Measurements from ENCODE around the gene CACNG5.
"Not testable (repeated sequence)": the region's sequence is repeated elsewhere in the genome, so short reads cannot be mapped to it uniquely, and the experiment has no call there.

Gene CACNG5

DNA sequence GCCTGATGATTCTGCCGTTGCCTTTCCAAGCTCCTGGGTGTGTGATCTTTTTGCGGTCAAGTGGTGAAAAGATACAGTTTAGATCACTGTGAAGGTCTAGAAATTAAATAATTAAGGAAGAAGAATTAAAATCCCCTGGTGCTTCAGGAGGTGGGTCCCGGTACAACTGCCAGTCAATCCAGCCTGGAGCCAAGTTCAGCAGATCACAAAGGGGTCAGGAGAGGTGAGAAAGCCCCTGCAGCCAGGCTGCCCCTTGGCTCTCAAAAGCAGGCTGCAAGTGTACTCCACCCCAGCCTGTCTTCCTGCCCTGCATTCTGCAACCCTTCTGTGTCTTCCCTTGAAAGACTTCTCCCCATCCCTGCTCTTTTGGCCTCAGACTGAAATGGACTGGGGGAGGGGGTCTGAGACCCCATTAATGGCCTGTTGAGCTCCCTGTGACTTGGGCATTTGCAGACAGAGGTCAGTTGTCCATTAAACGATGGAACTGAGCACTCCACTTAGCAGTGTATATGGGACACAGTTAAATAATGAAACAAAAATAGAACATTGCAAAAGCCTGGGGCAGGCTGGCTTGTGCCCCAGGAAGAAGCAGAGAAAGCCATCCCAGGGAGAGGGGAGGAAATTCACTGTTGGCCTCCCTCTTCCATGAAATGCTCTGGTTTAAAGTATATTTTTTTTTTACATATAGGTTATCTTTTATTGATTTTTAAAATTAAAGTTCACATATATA is 15.1 kb downstream of the CACNG5 start:
- no peak for DNase-seq (ENCODE audit: low read depth)

DNA sequence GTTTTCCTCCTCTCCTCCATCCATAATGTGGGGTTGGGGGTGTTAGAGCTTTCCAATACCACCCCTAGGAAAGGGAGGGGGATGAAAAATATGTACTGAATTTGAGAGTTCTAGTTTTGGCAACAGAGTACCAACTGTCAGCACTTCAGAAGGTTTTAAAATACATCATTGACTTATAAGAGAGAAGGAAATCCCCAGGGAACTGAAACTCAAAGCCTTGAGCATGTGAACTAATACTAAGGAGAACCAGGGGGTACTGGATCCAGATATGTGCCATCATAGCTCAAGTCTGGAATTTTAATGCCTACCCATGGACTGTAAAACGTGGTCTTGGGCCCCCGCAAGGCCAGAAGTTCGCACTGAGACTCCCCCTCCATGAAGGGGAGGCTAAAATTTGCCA is 15.8 kb downstream of the CACNG5 start:
- DNase-seq (ENCODE audit: low read depth) = no peak

DNA sequence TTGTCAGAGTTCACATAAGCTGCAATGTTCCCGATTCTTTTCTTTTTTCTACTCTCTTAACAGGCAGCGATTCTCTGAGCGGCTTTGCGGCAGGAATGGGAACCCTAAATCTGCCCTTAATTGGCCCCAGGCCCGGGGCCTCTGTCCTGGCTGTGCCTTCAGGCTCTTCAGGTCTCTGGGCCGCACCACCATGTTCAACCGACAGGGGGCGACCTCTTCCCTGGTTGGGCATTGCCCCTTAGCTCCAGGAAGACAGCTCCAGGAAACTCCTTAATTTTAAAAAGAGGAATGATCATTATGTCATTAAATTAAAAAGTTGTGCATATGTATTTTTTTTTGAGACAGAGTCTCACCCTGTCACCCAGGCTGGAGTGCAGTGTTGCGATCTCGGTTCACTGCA is 20.3 kb downstream of the CACNG5 start:
- DNase-seq (ENCODE audit: low read depth) = peak; percentile 8

DNA sequence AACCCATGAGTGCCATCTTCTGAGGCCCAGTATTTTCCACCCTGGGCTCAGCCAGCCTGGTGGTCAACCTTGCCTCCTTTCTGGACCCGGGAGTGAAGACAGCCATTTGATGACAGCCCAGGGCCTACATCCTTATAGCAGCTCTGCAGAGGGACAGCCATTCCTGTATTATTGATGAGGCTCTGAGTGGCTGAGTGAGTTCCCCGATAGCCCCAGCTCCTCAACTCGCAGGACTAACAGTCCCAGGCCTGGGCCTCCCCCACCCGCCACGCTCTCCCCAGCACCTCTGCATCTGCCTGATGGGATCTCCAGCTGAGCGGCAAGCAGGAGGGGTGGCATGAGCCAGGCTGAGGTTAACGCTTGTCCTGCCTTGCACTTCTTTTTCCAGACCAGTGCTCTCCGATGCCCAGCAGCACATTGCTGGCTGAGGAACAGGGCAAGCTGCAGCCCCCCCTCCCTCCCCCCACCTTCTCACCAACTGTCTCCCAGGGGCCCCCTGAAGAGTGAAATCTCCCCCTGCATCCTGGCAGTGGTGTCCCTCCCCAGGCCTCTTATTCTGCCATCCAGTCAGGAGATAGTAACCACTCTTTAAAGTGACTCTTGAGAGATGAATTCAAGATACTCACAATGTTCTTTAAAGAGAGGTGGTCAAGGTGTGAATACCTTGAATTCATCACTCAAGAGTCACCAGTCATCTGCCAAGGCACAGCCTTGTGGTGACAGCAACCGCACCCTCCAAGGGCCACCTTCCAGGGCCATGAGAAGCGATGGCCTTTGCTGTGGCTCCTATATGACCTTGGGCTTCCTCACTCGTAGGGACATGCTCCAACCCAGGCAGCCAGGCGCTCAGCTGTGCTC is 23.5 kb downstream of the CACNG5 start:
- no peak for DNase-seq (ENCODE audit: low read depth)

DNA sequence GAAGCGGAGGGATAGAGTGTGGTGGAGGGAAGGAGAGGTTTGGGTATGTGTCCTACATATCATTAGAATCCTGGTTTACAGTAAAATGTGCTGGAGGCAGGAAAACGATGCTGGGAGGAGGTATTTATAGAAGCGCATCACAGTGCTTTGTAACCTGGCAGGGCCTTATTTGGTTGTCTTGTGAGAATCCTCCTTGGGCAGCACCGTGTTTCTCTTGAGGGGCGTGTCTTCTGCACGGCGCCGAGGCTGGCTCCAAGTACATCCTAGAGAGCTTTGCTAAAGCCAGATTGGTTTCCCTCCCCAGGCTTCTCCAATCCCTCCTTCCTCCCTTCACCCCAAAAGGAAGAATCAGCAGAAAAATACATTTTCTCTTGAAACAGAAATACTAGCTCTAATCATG is 24.4 kb downstream of the CACNG5 start:
- no peak for DNase-seq (ENCODE audit: low read depth)

DNA sequence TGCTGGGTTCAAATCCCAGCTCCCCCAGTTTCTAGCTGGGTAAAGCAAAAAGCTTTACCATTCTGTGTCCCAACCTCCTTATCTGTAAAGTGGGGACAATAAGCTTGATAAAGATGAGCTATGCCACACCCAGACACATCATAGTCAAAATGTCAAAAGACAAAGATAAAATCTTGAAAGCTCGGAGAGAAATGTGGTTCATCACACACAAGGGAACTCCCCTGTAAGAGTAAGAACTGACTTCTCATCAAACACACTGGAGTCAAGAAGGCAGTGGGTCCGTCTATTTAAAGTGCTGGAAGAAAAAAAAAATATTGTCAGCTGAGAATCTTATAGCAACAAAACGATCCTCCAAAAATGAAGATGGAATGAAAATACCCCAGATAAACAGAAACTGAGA is 25.3 kb downstream of the CACNG5 start:
- DNase-seq (ENCODE audit: low read depth) = no peak

DNA sequence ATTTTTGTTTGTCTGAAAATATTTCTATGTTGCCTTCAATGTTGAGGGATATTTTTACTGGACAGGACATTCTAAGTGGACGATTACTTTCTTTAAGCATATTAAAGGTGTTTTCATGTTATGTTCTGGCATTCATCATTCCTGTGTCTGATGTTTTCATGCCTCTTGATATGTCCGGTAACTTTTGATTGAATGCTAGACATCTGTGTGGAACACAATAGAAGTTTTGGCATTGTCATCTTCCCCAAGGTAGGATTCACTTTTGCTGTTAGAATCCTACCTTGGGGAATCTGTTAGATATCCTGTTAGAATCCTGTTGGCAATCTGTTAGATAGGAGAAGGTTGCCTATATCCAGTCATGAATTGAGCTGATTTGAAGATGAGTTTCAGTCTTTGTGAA is 28.9 kb downstream of the CACNG5 start:
- no peak for DNase-seq (ENCODE audit: low read depth)

DNA sequence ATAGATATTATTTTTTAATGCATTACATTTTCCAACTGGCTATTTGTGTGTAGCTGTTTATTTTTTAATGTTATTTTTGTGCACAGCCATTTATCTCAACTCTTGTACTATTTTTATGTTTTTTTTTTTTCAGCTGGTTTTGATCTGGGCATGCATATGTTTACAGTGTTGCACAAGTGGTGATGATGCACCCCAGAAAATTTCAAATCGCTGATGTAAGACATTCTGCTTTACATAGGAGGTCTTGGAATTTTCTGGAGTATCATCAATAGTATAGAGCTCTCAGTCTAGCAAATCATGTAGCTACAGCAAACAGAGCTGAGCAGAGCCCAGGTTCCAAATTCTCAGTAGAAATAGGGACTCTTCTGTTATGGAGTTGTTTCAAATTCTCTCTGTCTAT is 30.2 kb downstream of the CACNG5 start:
- no peak for DNase-seq (ENCODE audit: low read depth)

DNA sequence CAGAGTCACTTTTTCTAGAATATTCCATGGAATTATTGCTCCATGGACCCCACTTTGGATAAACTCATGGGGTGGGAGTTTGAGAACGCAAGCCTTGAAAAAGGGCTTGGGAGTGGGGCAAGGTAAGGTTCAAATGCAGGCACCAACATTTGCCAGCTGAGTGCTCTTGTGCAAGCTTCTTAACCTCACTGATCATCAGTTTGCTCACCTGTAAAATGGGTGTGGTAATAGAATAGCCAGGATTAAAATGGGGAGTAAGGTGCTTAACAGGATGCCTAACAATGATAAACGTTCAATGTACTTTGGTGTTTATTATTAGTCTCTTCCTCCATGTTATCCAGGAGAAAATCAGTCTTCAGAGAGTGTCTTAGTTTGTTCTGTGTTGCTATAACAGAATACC is 39.0 kb downstream of the CACNG5 start:
- DNase-seq (ENCODE audit: low read depth) = no peak

DNA sequence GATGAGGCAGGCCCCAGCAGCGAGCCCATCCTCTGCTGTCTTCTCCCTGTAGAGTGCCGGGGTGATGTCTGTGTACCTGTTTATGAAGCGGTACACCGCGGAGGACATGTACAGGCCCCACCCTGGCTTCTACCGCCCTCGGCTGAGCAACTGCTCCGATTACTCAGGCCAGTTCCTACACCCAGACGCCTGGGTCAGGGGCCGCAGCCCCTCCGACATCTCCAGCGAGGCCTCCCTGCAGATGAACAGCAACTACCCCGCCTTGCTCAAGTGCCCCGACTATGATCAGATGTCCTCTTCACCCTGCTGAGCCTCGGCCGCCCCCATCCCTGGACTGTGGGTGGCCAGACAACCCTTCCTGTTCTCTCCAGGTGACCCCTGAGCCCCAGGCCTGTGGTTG is 50.0 kb downstream of the CACNG5 start:
- DNase-seq (ENCODE audit: low read depth) = no peak

DNA sequence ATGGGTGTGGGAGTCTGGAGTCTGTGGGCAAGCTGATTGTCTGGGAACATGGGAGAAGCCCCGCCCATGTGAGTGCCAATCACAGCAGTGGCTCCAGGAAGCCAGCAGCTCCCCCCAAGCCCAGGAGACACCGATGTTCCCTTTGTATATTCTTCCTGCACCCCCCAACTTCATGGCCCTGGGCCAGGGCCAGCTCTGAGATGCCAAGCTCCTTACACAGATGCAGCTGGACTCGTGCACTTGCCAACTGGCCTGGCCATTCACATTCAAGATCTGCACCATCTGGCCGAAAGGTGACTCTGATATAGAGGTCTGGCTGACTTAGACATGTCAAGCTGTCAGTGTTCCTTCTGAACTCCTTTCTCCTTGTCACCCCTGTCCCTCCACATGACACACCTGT is 50.5 kb downstream of the CACNG5 start:
- DNase-seq (ENCODE audit: low read depth) = no peak

DNA sequence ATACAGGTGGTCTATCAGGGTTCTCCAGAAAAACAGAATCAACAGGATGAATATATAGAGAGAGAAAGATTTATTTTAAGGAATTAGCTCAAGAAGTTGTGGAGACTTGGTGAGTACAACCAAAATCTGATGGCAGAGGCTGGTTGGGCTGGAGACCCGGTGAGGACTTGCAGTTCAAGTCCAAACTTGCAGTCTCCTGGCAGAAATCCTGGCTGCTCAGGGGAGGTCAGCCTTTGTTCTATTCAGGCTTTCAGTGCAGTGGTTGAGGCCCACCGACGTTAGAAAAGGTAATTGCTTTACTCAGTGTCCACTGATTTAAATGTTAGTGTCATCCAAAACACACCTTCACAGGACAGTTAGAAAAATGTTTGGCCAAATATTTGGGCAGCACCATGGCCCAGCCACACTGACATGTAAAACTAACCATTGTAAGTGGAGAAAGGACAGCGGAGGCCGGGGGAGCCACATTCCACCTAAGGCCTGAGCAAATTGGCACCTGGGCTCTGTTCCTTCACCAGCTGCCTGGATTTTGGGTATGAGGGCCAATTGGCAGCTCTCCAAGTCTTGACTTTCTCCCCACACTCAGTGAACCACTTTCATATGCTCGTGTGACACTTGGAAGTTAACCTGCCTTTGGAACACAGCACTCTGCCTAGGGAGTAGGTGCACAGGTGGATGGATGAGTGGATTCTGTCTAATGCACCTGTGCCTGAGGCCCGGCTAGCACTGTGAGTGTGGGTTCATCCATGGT is 54.7 kb downstream of the CACNG5 start:
- no peak for DNase-seq (ENCODE audit: low read depth)

DNA sequence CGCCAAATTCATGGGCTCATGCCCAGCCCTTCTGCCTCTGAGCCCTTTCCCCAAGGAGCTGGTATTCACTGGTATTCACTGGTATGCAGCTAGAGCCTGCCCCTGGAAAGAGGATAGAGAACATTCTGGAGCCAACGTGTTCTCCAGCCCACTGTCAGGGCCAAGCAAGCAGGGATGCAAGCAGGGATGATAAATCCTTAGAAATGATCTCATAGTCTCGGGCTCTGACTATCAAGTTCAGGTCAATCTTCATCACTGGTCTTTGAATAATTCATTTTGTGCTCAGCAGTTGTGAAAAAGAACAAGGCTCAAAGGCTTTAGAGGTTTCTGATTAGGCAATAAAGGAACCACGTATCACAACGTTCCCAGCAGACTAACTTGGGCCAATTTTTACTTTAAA is 57.3 kb downstream of the CACNG5 start:
- DNase-seq (ENCODE audit: low read depth) = no peak

DNA sequence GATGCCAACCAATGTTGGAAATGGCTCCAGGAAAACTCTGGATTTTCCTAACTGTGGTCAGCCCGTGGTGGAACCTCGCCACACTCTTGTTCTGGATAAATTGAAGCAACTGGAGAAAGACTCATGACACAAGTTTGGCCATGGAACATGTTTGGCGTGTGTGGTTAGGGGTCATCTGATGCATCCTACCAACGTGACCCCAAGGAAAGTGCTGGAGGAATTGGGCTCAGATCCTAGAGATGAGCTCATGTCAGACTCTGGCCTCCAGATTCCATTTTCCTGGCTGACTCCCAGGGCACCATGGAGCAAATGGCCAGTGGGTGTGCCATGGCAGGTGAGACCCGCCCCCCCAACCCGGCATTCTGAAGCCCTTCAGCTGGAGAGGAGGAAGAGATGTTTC is 58.5 kb downstream of the CACNG5 start:
- DNase-seq (ENCODE audit: low read depth) = no peak

DNA sequence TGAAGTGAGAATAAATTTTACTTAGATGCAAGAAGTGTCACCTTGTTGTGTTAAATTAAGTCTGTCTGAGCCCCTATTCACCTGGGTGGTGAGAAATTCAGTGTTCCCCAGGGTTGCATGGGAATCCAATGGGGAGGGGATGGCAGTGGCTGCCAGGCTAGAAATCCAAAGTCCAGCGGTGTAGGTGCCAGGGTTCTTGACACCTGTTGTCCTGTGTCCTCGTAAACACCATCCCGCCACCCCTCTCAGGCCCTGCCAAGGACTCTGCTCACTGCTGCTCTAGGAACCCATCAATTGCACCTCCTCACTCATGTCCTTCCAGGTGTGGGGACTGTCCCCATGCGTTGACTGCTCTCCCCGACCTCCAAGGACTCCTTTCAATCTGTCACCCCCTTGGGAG is 58.9 kb downstream of the CACNG5 start:
- no peak for DNase-seq (ENCODE audit: low read depth)

DNA sequence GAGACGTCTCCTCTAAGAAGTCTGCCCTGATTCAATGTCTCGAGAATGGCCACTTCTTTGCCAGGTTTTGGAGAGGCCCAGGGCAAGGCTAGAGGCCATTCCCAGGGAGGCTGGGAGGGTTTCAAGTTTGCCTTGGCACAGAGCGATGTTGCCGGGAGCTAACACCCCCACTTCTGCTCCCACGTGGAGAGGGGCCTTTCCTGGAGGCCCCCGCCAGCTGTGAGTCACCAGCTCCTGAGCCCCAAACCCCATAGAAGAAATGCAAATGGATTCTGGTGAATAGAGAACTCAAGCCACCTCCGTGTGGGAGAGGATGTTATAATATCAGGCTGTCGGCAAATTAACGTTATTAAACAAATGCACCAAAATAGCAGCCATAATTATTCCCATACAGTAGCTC is 62.2 kb downstream of the CACNG5 start:
- no peak for DNase-seq (ENCODE audit: low read depth)

DNA sequence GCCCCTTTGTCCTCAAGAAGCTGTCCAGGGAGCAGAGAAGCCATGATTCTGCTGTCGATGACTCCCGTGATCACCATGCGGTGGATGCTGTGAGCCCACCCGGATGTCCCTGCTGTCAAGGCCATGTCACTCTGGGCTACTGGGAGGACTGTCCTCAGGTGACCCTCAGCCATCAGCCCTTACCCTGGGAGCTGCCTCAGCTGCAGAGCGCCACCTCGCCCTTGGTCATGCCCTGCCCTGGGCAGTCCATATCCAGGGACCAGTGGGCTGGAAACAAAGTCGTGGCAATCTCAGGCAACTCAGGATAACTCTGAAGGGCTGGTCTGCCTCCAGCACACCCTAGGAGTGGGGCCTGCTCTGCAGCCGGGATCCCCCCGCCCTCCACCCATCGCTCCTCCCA is 63.6 kb downstream of the CACNG5 start:
- DNase-seq (ENCODE audit: low read depth) = no peak

DNA sequence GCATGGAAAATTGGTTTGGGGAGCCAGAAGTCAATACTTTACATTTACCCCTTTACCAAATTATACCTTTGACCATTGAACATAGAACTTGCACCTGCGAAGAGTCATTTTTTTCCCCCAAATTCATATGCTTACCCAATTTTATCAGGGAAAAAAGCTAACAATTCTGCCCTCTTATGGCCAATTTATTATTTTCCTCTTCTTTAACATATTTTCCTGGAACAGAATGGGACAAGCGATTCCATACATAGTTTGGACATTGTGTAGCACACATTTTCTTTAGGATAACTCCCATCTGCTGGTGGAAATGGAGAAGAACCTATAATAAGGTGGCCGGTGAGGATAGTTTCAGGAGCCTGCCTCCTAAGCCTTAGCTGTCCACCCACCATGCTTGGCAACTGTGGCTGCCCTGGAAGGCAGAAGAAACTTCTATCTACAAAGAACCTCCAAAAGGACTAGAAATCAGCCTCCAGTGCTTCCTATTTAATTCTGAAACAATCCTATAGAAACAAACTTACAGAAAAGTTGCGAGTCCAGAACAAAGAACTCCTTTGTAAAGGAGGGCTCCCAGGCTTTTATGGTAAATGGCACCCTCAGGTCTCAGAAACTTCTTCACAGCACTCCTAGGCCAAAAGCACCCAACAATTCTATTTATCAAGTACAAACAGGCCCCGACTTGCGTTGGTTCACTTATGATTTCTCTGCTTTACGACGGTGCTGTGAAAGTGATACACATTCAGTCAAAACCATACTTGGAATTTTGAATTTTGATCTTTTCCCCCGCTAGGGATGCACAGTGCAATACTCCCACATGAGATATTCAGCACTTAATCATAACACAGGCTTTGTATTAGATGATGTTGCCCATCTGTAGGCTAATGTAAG is 65.5 kb downstream of the CACNG5 start:
- DNase-seq (ENCODE audit: low read depth) = no peak

DNA sequence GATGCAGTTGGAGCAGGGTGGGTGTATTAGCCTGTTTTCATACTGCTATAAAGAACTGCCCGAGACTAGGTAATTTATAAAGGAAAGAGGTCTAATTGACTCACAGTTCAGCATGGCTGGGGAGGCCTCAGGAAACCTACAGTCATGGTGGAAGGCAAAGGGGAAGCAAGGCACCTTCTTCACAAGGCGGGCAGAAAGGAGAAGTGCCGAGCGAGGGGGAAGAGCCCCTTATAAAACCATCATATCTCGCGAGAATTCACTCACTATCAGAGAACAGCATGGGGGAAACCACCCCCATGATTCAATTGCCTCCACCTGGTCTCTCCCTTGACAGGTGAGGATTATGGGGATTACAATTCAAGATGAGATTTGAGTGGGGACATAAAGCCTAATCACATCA is 68.4 kb downstream of the CACNG5 start:
- not testable (repeated sequence) for DNase-seq (ENCODE audit: low read depth)

DNA sequence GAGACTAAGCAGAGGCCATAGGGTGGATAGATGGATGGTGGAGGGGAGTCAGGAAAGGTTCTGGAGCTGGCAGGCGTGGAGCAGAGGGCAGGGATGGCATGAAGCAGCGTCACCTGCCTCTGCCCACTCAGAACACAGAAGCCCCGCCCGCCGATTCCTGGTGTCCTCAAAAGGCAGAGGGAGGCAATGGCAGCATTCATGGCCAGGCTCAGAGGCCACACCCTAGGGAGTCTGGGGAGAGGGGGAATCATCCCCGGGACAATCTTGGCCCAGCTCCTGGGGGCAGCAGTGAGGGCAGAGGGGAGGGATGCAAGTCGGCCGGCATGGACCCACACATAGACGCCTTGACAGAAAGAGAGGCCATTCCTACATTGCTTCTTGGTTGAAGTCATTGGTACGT is 68.9 kb downstream of the CACNG5 start:
- DNase-seq (ENCODE audit: low read depth) = no peak

DNA sequence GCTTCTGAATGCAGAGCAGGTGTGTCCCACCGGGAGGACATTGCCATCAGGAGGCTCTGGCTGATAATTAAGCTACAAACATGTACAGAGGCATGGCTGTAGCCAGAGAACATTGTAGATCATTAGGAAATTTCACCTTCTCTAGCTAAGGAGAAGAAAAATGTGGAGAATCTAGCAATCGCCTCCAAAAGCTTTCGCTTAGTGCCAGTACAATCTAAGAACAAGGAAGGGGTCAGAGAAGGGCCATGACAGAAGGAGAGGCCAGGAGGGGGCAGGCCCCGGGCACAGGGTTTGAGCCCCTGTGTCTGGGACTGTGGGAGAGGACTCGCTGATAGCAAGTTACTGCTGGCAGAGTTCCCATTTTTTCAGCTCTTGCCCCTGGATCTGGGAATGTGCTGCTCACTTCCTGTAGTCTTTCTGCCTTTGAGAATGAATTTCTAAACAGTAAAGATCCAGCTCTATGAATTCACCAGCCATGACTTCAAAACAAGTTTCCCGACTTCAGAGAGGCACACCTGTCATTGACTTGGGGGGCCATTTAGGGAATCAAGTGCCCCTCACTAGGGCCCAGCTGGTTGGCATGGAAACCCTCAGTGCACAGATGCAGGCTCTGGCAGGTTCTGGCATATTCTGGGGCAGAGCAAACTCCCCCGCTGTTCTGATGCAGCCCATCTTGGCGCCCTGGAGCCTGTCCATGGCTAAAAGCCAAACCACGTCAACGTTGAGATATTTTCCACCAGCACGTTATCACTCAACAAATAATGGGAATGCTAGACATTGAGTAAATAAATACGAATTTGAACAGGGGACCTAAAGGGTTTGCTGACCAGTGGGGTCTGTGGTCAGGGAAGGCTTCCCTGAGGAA is 70.1 kb downstream of the CACNG5 start:
- DNase-seq (ENCODE audit: low read depth) = no peak

All from stimulated activated CD8-positive, alpha-beta memory T cell treated with anti-CD3 and anti-CD28 coated beads, Interleukin-4, amount 100 ng/mL, for 24 hours (primary cell).